GM21447 (cell line): Measurements from ENCODE around the gene CSNK1A1.
"Not testable (repeated sequence)": the region's sequence is repeated elsewhere in the genome, so short reads cannot be mapped to it uniquely, and the experiment has no call there.

Source experiments
- ATAC-seq: cut with Tn5 transposase; IDR thresholded peaks from one replicate; pipeline ENCODE4 v1.9.1; 2021; ENCODE audit not compliant: unreplicated experiment

CSNK1A1 gene

DNA sequence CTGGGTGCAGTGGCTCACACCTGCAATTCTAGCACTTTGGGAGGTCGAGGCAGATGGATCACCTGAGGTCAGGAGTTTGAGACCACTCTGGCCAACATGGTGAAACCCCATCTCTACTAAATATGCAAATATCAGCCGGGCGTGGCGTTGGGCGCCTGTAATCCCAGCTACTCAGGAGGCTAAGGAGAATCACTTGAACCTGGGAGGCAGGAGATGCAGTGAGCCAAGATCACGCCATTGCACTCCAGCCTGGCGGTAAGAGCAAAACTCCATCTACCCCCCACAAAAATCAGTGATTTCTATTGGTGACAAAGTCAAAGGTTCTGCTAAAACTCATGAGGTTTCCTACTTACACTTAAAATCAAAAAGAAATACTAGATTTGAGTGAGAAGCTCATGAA, 18.8 kb downstream of the CSNK1A1 start:
- no peak for ATAC-seq

DNA sequence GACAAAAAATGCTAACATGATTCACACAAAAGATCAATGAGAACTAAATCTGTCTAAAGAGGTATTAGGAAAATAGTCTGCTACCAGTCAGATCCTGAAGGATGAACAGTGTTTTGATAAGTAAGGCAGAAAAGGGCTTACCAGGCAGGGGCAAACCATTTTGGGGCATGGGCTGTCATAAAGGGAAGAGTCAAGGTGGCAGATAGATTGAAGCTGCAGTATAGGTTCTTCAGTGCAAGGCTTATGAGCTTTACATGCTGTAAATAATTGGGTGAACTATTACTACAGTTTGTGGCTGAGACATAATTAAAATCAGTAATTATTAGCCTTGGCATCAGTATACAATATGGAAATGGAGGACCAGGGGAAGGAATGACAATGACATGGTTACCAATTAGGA, 21.8 kb downstream of the CSNK1A1 start:
- ATAC-seq: no peak

DNA sequence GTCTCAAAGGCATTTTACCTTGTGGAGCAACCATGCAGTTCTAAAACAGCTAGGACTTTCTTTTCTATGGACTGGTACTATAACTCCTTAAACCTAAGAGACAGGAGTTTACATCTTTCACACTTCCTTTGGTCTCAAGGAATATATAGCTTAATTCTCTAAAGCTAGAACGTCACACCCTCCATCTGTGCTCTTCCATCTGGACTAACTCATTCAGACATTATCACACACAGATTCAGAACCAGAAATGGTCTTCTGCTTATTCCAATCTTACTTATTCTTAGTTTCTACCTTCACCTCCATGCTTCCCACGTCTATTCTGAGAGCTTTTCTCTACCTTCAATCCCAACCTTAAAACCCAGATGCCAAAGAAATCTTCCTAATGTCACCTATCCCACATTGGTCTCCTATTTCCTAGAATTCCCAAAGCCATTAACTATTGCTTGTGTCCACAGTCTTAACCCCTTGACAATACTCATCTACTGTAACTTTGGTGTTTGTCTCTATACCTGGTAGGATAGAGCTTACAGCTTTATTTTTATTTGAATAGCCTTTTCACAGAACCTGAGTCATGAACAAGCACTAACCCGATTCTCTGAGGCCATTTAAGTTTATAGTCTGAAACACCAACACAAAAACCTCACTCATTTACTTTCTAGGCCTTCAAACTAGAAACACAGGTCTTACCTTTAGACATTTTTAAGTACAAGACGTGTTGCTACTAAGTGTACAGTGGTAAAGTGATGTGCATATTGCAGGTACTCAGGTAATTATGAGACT, 22.8 kb downstream of the CSNK1A1 start:
- no peak for ATAC-seq

DNA sequence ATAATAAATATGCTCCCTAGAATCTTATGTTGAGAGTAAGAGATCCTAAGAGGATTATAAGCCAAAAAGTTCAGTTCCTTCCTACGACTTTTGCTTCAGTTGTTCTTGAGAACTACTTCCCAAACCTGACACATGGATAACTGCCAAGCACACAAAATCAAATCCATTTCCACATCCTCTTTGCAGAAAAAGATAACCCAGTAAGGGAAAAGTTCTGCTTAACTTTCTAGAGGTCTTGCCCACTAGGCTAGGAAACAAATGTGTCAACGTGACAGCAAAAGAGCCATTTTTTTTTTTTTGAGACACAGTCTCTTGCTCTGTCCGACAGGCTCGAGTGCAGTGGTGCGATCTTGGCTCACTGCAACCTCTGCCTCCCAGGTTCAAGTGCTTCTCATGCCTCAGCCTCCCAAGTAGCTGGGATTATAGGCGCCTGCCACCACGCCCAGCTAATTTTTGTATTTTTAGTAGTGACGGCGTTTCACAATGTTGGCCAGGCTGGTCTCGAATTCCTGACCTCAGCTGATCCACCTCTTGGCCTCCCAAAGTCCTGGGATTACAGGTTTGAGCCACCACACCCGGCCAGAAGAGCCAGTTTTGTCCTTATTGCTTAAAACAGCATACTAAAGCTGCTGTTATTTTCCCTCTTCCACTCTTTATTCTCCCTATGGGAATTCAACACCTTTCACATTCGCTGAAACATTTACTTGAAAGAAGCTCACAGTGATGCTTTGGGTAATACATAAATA, 24.2 kb downstream of the CSNK1A1 start:
- ATAC-seq: no peak

DNA sequence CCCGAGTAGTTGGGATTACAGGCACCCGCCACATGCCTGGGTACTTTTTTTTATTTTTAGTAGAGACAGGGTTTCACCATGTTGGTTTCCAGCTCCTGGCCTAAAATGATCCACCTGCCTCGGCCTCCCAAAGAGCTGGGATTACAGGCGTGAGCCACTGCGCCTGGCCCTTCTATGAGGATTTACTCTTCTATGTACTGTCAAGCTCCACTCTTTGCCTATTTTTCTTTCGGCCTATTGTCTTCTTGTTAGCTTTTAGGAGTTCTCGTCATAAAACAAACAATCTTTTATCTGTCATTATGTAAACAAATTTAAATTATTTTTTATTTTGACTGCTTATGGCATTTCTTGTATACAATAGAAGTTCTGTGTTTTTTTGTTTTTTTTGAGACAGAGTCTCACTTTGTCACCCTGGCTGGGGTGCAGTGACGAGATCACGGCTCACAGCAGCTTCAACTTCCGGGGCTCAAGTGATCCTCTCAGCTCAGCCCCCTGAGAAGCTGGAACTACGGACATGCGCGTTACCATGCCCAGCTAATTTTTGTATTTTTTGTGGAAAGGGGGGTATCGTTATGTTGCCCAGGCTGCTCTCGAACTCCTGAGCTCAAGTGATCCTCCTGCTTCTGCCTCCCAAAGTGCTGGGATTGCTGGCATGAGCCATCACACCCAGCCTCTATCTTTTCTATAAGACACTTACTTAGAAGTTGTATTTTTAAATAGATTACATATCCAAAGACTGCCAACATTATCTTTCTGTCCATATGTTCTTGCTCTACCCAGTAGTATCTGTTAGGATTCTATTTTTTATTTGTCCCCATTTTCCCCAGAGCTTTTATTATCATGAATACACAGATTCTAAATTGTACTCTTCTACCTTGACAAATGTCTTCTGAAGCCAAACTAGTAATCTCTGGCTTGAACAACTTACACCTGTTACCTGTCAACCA, 29.2 kb downstream of the CSNK1A1 start:
- no peak for ATAC-seq

DNA sequence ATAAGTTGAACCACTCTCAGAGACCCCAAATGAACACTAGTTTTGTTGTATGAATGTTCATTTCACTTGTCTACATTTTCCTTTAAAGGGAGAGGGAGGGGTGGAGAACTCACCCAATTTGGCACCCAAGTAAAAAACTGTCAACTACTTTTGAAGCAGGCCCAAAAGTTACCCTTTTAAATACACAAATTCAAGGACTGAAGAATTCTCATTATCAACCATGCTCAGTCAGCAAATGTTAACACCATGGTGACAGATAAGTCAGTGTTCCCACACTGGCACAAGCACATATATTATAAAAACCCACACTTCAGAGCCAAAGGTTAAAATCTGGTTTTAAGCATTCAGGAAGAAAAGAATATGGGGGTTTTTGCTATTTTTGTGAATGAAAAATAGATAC, 31.6 kb downstream of the CSNK1A1 start:
- no peak for ATAC-seq

DNA sequence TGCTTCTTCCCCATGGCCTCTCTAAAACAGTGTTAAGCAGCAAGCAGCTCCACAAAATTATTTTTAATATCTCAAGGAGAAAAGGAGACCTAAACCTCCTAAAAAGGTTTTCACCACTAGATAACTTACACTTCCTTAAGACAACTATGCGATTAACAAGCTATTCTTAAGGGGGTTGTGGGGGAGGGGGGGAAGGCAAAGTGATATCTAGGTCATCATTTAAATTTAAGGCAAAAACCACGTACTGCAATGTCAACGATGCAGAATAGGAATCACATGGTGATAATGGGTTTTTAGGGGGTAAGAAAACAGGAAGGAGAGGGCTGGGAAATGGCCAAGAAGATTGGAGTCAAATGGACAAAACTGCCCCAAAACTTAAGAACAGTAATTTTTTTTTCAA, 32.6 kb downstream of the CSNK1A1 start:
- ATAC-seq: no peak

DNA sequence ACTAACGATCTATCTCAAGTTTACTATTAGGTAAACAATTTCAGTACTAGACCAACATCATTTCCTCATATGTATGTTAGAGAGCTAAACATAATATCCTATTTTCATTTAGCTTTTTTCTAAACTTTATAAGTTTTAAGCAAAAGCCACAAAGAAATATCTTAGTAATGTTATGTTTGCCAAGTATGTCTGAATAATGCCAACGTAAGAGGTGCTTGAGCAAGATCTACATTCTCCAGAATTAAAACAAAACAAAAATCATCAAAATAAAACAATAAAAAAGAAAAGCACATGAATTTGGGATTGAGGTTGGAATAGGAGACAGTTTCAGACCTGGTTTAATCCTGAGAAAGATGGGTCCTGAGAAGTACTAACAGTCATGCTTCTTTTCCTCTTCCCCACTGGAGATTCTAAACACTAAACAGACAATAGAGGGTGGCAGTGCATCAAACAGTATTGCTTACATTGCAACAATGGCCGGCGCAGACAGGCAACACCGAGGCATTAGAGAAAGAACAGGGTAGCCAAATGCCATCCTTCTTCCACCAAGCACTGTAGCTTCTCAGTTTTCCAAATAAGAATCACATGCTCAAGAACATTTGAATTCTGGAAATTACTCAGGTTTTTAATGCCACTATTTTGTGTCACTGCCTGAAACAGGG, 33.6 kb downstream of the CSNK1A1 start:
- ATAC-seq: no peak

DNA sequence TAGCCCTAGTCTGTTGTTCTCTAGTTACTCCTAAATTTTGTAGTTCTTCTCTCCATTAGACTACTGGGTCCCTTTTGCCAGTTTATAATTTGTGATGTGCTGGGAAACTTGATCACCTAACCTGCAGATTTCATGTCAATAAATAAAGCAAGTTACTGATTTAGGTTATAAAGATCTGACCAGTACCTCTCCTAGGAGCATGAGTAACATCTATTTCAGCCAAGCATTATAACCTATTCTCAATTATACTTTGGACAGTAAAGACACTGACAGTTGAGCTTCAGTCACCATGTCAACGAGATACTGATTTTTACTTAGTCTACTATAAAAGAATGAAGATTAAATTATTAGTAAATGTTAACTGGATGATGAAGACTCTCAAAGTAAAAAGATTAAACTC, 36.7 kb downstream of the CSNK1A1 start:
- ATAC-seq: no peak

DNA sequence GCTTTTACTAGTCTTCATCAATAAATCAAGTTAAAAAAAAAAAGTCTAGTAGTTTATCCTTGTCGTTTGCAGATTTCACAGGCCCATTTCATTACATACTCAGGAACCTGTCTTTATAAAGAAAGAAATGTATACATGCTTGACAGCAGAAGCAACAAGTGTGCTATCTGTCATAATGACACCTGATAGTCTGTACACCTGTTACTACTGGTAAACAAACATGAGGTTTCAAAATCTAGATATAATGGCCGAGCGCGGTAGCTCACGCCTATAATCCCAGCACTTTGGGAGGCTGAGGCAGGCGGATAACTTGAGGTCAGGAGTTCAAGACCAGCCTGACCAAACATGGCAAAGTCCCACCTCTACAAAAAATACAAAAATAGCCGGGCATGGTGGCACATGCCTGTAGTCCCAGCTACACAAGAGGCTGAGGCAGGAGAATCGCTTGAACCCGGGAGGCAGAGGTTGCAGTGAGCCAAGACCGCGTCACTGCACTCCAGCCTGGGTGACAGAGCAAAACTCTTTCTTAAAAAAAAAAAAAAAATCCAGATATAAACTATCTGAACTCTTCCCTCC, 37.8 kb downstream of the CSNK1A1 start:
- ATAC-seq: not testable (repeated sequence)

DNA sequence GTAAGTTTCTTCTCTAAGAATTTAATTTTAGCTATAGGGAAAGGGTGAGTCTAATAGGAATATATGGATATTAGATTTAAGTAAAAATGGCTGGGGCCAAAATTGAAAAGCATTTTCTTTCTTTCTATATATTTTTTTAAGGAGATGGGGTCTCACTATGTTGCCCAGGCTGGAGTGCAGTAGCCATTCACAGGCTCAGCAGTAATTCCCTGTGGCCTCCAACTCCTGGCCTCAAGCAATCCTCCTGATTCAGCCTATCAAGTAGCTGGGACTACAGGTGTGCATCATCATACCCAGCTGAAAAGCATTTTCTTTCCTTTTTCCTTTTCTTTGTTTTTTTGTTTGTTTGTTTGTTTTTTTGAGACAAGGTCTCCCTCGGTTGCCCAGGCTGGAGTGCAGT, 41.1 kb downstream of the CSNK1A1 start:
- no peak for ATAC-seq

DNA sequence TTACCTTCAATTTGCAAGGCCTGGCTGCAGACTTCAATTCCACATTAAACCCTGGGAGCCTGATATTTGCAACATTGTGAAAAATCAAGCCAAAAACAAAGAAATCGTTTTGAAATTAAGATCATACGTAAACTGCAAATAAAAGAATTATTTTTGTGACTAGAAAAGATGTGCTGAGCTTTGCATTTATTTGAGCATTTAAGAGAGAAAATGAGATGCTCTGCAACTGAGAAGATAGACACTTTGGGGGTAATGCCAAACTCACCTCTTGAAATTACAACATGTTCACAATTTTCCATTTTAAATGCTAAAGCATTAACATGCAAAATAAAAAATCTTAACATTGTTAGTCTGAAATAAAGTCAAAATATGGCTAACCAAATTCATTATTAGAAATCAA, 46.6 kb downstream of the CSNK1A1 start:
- no peak for ATAC-seq

DNA sequence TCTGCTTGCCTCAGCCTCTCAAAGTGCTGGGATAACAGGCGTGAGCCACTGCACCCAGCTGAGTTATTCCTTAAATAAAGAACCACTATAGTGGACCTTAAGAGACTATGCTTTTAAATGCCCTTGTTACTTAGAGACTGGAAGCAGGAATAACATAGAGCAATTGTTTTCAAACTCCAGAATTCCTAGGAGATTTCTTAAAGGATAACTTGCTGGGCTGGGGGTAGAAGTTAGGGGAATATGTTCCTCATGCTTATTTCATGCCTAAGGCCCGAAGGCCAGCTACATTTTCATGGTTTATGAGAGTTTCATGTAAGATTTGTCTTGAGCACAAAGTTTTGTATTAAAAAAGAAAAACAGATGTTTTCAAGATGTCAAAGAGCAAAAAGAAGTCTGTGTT, 48.2 kb downstream of the CSNK1A1 start:
- ATAC-seq: no peak

DNA sequence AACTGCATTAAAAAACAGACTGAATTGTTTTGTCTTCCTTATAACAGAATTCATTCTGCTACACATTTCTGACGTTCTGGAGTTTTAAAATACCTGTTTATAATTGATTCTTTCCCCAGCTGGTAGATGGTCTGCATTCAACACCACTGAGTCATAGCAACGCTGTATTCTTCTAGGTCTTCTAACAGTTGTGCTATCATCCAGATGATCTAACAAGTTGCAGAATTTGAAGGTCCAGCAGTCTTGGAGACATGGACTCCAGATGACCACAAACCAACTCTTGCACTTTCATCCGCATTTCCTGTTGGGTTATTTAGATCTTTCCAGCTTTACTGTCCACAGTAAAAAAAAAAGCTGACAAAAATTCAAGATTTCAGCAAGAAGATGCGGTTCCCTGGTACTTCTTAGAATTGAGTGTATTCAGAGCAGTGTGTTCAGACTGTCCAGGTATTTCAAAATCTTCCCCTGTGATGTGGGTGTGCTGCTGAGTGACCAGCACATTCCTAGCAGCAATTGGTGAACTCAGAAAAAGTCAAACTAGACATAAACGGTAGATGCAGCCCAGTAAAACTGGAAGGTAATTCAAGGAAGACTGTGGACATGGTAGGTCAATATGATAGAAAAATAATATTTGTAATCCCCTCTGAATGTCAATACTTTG, 50.2 kb downstream of the CSNK1A1 start:
- no peak for ATAC-seq

DNA sequence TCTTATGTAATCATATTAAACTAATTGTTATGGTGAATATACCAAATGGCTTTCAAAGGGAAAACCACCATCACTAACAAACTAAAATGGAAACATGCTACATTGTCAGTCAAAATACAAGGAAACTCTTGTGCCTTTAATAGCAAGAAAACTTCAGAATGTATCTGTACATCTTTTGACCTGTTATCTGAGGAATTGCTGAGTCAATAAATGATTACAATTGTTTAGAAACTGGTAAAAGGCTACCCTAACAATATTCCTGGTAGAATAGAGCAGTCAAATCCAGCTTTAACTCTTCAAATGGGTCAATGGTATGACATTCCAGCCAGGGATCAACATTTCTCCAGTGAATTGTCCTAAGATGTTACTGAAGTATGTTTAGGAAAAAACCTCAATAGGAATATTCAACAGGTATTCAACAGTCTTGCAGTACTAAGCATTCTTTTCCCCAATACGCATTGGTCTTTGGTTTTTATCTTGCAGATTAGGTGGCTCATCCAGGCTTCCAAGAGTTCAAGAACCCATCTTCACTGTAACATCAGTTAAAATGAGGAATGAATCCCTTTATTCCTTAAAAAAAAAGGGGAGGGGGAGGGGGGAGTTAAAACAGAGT, 52.4 kb downstream of the CSNK1A1 start:
- no peak for ATAC-seq

DNA sequence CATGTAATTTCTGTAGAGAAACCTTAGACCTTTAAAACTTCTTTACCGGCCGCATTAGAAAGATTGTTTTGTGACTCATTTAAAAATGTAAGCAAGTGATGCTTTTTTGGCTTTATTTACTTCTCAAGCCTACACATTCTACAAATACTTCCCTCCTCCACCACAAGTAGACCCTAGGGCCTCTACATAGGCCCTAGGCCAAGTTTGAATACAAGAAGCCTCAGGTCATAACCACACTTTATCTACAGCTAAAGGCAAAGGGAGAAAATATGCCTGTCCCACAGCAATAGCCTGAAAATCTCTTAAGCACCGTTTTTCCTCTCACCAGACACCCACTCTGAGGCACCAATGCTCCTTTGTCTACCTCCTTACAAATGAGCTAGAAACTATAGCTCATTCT, 53.9 kb downstream of the CSNK1A1 start:
- ATAC-seq: no peak

DNA sequence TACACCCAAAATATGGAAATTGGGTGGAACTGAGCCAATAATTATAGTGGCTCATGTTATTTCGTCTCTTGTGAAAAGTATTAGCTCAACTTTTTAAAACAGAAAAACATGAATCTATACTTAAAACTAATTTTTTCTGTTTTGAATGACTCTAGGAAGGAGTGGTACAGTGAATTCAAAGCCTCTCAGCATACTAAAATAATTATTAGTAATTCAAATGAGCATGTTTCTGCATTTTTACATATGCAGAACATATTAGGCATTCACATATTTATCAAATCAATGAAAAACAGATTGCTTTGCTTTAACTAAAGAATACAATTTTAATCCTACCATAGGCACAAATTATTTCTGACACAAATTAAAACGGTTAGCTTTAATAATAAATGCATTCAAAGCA, 54.3 kb downstream of the CSNK1A1 start:
- no peak for ATAC-seq

DNA sequence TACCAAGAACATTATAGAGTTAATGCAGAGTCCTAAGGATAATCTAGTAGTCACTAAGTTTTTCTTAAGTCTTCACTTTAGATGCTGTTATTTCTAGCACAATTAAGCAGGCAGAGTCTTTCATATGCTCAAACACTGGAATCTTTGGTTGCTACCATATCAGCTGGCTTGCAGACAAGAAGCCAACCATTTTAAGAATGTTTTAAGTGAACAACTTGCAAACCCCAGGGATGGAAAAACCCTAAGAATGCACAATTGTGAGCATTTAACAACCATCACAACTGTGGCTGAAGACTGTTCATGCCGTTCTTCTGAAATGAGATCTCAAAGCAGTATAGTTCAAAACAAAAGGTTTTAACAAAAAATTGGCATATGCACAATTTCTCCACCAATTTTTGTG, 55.1 kb downstream of the CSNK1A1 start:
- no peak for ATAC-seq

DNA sequence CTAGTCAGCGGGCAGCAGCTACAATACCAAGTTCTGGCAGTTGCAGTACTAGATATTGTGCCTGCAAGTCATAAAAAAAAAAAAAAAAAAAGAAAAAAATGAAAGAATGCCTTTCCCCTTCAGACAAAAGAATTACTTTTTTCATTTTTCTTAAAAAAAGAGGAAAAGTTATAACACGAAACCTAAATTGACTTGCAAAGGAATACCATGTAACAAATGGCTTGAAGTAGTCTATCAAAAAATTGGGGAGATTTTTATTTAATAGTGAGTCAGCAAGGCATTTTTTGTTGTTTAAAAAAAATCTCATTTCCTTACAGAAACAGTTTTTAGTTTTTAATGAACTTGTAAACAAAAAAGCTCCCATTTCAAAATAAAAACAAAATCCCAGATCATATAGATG, 55.6 kb downstream of the CSNK1A1 start:
- ATAC-seq: no peak

DNA sequence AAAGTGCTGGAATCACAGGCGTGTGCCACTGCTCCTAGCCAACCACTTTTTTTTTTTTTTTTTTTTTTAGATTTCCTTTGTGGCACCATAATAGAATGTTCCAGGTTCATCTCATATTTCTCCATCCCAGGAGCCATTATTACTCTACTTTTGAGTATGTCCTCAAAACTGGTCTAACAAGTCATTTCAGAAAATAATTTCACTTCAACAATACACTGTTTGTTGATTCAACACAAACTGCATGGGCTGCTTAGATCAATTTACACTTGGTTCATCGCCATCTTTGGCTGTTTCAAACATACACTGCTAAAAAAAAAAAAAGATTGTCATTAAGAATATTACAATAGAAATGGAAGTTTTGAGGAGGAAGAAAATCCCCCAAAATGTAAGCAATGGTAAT, 57.9 kb downstream of the CSNK1A1 start:
- no peak for ATAC-seq
